GM12864 (cell line): ENCODE results near the gene ASIC1.
A peak's percentile ranks its signal among the peaks of the same experiment; 100 is the strongest.
"Not testable (repeated sequence)": the region's sequence is repeated elsewhere in the genome, so short reads cannot be mapped to it uniquely, and the experiment has no call there.

Experiments used
- DNase-seq: peaks from one replicate; pipeline ENCODE4 v3.0.0-alpha.2; 2011; ENCODE audit warnings: low read depth
- H3K4me3 ChIP-seq: 2 replicates; pipeline ENCODE4 v1.5.1; 2011; ENCODE audit warnings: mild to moderate bottlenecking, low read depth, low read length, control low read depth
- CTCF ChIP-seq: IDR thresholded peaks from 2 replicates; pipeline ENCODE4 v1.5.1; 2011; ENCODE audit warnings: low read depth, mild to moderate bottlenecking, moderate library complexity, low read length, control low read depth, inconsistent platforms; ENCODE audit errors: missing control alignments

ASIC1 gene

GRCh38 chr12:50026691-50027090 lies 30.7 kb upstream of the ASIC1 start:
- no peak for TF ChIP-seq CTCF
- no peak for DNase-seq
- H3K4me3 ChIP-seq: no peak overlapping the region

GRCh38 chr12:50030449-50030848 lies 26.9 kb upstream of the ASIC1 start:
- H3K4me3 ChIP-seq, DNase-seq: not testable (repeated sequence)

- DNase-seq: no peak
- TF ChIP-seq CTCF: no peak
- no peak overlapping the region for H3K4me3 ChIP-seq
These were observed 24.9 kb upstream of the ASIC1 start for GRCh38 chr12:50032515-50032853.

- no peak overlapping the region for H3K4me3 ChIP-seq
- DNase-seq: no peak
- TF ChIP-seq CTCF: no peak
These were observed 24.4 kb upstream of the ASIC1 start for GRCh38 chr12:50032854-50033581.

GRCh38 chr12:50038336-50038735 lies 19.1 kb upstream of the ASIC1 start:
- no peak overlapping the region for H3K4me3 ChIP-seq
- no peak for TF ChIP-seq CTCF
- DNase-seq: no peak

- no peak overlapping the region for H3K4me3 ChIP-seq
- no peak for DNase-seq
- TF ChIP-seq CTCF: peak; percentile 94
These were observed 18.1 kb upstream of the ASIC1 start for GRCh38 chr12:50039151-50039835.

- DNase-seq: no peak
- no peak for TF ChIP-seq CTCF
- H3K4me3 ChIP-seq: no peak overlapping the region
These were observed 16.7 kb upstream of the ASIC1 start for GRCh38 chr12:50040657-50041056.
